B cell (primary cell): Measurements from ENCODE around the gene RASL10A. TPM values are rescaled to one million over a fixed set of nuclear protein-coding genes. Genes with fewer than 3 reads are reported as not detected.

ENCODE experiments used
- ATAC-seq: fragments of 200-7000 bp; cut with Tn5 transposase; one replicate; pipeline ENCODE4 v1.10.0; 2021; ENCODE audit warnings: low read depth, mild to moderate bottlenecking, moderate number of reproducible peaks, moderate library complexity
- CTCF ChIA-PET: fragments of 350-600 bp; sonication (Branson Sonifier 250); formaldehyde crosslinking; loops from one replicate; lab custom pipeline; 2021; ENCODE audit warnings: antibody characterized with exemption, inconsistent platforms; lab: Charles Lee
- POLR2A ChIA-PET: fragments of 350-600 bp; sonication (Branson Sonifier 250); formaldehyde crosslinking; loops from one replicate; lab custom pipeline; 2021; ENCODE audit warnings: antibody characterized with exemption; lab: Charles Lee
- DNase-seq: peaks from one replicate; pipeline ENCODE4 v3.0.0; 2013
- H2AFZ ChIP-seq: 2 replicates; pipeline ENCODE4 v1.6.1; 2012; ENCODE audit warnings: mild to moderate bottlenecking, low read depth, low read length; ENCODE audit not compliant: insufficient read depth, poor library complexity, severe bottlenecking
- H3K27ac ChIP-seq, 2 donors: 1 replicate in 1 of 2; 2 replicates in 1 of 2; pipeline ENCODE4 v1.5.1; 2012 to 2013; ENCODE audit warnings: low read length in 2 of 2, mild to moderate bottlenecking in 2 of 2, moderate library complexity in 1 of 2
- H3K27me3 ChIP-seq, 4 experiments: fragments of 200-600 bp in 1 of 4; sonication (generic) in 1 of 4; replicated peaks in 1 of 4; 1 replicate in 2 of 4; 2 replicates in 2 of 4; pipeline versions ENCODE4 v1.6.1 to v1.7.0; 2013 to 2016; ENCODE audit warnings: low read length in 3 of 4, mild to moderate bottlenecking in 2 of 4, mixed read lengths in 1 of 4, moderate library complexity in 1 of 4; ENCODE audit not compliant: insufficient read depth in 4 of 4, control insufficient read depth in 3 of 4; ENCODE audit errors: control extremely low read depth in 1 of 4
- H3K36me3 ChIP-seq, 2 experiments: replicated peaks in 1 of 2; 1 replicate in 1 of 2; 2 replicates in 1 of 2; pipeline versions ENCODE4 v1.6.1 to v1.7.1; 2013; ENCODE audit warnings: low read length in 1 of 2; ENCODE audit not compliant: insufficient read depth in 2 of 2, control insufficient read depth in 1 of 2; ENCODE audit errors: control extremely low read depth in 1 of 2, extremely low read depth in 1 of 2
- H3K4me1 ChIP-seq, 2 donors: fragments of 200-600 bp in 1 of 2; sonication (generic) in 1 of 2; 1 replicate in 1 of 2; 2 replicates in 1 of 2; pipeline versions ENCODE4 v1.5.1 to v1.6.1; 2013 to 2017; ENCODE audit warnings: low read length in 2 of 2; ENCODE audit not compliant: control insufficient read depth in 2 of 2, insufficient read depth in 2 of 2
- H3K4me2 ChIP-seq: replicated peaks from 2 replicates; pipeline ENCODE3; 2012; ENCODE audit warnings: mild to moderate bottlenecking, low read depth, low read length; ENCODE audit not compliant: poor library complexity, severe bottlenecking
- H3K4me3 ChIP-seq, 5 experiments: fragments of 200-600 bp in 1 of 5; sonication (generic) in 1 of 5; 1 replicate in 3 of 5; 2 replicates in 2 of 5; pipeline versions ENCODE4 v1.5.1 to v1.7.0; 2011 to 2016; ENCODE audit warnings: low read length in 4 of 5, mild to moderate bottlenecking in 4 of 5, low read depth in 2 of 5, control low read depth in 1 of 5, moderate library complexity in 1 of 5; ENCODE audit not compliant: insufficient read depth in 1 of 5; ENCODE audit errors: control extremely low read depth in 1 of 5, extremely low read depth in 1 of 5
- H3K79me2 ChIP-seq: fragments of 200-600 bp; sonication (generic); one replicate; pipeline ENCODE4 v1.6.0; 2016; ENCODE audit warnings: low read length; ENCODE audit not compliant: control insufficient read depth, insufficient read depth
- H3K9ac ChIP-seq: fragments of 200-600 bp; sonication (generic); 2 replicates; pipeline ENCODE4 v1.6.1; 2017; ENCODE audit warnings: mild to moderate bottlenecking, low read length, moderate library complexity
- H3K9me3 ChIP-seq, 3 donors: one replicate each; pipeline versions ENCODE4 v1.6.1 to v1.7.1; 2013; ENCODE audit warnings: low read length in 2 of 3; ENCODE audit not compliant: control insufficient read depth in 2 of 3, insufficient read depth in 1 of 3; ENCODE audit errors: control extremely low read depth in 1 of 3
- H4K20me1 ChIP-seq: 2 replicates; pipeline ENCODE4 v1.6.0; 2012; ENCODE audit warnings: mild to moderate bottlenecking, low read length; ENCODE audit not compliant: insufficient read depth, control insufficient read depth, poor library complexity, severe bottlenecking
- H3K27ac Mint-ChIP-seq: one replicate; pipeline ENCODE4 v1.8.0; 2021; ENCODE audit warnings: mixed read lengths
- H3K27me3 Mint-ChIP-seq: one replicate; pipeline ENCODE4 v1.8.0; 2021; ENCODE audit warnings: mixed read lengths
- H3K4me1 Mint-ChIP-seq: one replicate; pipeline ENCODE4 v1.8.0; 2021; ENCODE audit warnings: mixed read lengths
- H3K4me3 Mint-ChIP-seq: one replicate; pipeline ENCODE4 v1.8.0; 2021; ENCODE audit warnings: mixed read lengths
- H3K9me3 Mint-ChIP-seq: one replicate; pipeline ENCODE4 v1.8.0; 2022; ENCODE audit warnings: mixed read lengths; ENCODE audit not compliant: insufficient read depth
- EZH2 ChIP-seq: IDR thresholded peaks from 2 replicates; pipeline ENCODE4 v1.6.1; 2012; ENCODE audit warnings: borderline replicate concordance, low read depth, mild to moderate bottlenecking, moderate library complexity, low read length; ENCODE audit not compliant: insufficient read depth, poor library complexity, severe bottlenecking
- WGBS: methylation state at CpG from one replicate; pipeline ENCODE4 v1.1.5; 2013; ENCODE audit warnings: missing lambda C conversion rate; ENCODE audit not compliant: insufficient coverage; 5-methylcytosine and 5-hydroxymethylcytosine counted together
- intact Hi-C: fragments of 100-400 bp; cut with micrococcal nuclease; formaldehyde crosslinking; loops from one replicate; pipeline ENCODE4 v1.10.0; 2022
- polyA plus RNA-seq: library from polyadenylated mRNA; depleted of rRNA; stranded (reverse); fragments of >200 nt; gene quantifications from 2 replicates; pipeline ENCODE4 v1.2.3, GENCODE V29; 2012
- total RNA-seq, 2 donors: library from RNA; stranded (reverse); fragments of 120-200 nt in 1 of 2; gene quantifications; 1 replicate in 1 of 2; 2 replicates in 1 of 2; pipeline versions ENCODE4 v1.2.3 to v1.2.4, GENCODE V29; 2013 to 2022
- TF ChIP-seq, protein P1 (sequence below): fragments of 200-600 bp; IDR thresholded peaks from one replicate; pipeline ENCODE4 v1.8.0; 2022; ENCODE audit warnings: antibody characterized with exemption, mild to moderate bottlenecking

RASL10A gene
- total and polyA plus RNA-seq, 2 donors (not counting 1 experiment from before 2014, with no cell fraction given) = 2.8 to 4.7 TPM

DNA sequence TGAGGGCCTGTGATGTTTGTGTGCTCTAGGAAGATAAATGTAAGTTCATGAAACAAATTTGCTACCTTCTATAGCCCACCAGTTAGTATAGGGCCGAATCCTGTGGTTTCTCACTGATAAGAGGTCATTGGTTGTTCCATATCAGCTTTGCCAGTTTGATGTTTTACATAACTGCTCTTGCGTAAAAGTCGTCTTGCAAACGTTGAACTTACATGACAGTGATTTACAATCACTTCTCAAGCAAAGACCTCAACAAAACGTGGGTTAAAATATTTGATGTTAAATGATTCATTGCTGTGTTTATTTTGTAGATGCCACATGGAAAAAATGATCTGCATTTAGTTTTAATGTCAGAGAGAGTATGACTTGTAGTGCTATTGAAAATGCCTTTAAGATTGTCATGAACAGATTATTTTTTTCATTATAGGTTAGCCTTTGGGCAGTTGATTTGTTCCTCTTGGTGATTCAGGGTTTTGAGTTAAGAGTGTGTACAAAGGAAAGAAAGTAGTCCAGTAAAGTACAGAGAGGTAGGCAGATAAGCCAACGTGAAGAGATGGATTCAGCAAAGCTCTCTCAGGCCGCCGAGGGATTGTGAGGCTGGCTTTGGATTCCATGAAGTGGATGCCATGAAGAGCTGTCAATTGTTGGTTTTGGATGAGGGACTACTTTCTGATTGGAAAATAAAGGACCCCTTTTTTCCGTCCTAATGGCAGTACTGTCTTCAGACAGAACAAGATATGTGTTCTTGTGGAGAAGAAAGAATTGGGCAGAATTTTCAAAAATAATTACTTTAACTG, 44.8 kb downstream of the RASL10A start:
- H2AFZ ChIP-seq = no peak overlapping the region
- H3K4me1 ChIP-seq = peaks cover 42 to 47% of the 10 kb centered on the region in 2 donors
- Mint-ChIP-seq H3K9me3 (no peaks in the 10 kb centered on the region), H3K27ac (peak overlapping the region; percentile 66), H3K4me1 (peaks cover 67% of the 10 kb centered on the region), H3K4me3 (peak overlapping the region; percentile 93), H3K27me3 (no peaks in the 10 kb centered on the region)
- no peaks in the 10 kb centered on the region for H3K27me3 ChIP-seq
- peaks cover 63% of the 10 kb centered on the region for H4K20me1 ChIP-seq
- peaks cover 90% of the 10 kb centered on the region for H3K79me2 ChIP-seq
- WGBS = 66% methylated on average over 3 of the region's 9 CpGs
- POLR2A ChIA-PET = no interaction called here
- no peaks in the 10 kb centered on the region for H3K9me3 ChIP-seq
- DNase-seq = no peak
- H3K36me3 ChIP-seq = peaks cover 2 to 40% of the 10 kb centered on the region in 2 experiments
- TF ChIP-seq, protein P1, sequence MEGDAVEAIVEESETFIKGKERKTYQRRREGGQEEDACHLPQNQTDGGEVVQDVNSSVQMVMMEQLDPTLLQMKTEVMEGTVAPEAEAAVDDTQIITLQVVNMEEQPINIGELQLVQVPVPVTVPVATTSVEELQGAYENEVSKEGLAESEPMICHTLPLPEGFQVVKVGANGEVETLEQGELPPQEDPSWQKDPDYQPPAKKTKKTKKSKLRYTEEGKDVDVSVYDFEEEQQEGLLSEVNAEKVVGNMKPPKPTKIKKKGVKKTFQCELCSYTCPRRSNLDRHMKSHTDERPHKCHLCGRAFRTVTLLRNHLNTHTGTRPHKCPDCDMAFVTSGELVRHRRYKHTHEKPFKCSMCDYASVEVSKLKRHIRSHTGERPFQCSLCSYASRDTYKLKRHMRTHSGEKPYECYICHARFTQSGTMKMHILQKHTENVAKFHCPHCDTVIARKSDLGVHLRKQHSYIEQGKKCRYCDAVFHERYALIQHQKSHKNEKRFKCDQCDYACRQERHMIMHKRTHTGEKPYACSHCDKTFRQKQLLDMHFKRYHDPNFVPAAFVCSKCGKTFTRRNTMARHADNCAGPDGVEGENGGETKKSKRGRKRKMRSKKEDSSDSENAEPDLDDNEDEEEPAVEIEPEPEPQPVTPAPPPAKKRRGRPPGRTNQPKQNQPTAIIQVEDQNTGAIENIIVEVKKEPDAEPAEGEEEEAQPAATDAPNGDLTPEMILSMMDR = no peak
- TF ChIP-seq EZH2 = no peak
- intact Hi-C loops = no loop called here
- peak overlapping the region; percentile 94 for H3K4me2 ChIP-seq
- peak overlapping the region; percentile 96 for H3K9ac ChIP-seq
- peak overlapping the region in 4 of 5 experiments; percentile 72 to 96 (median 87) for H3K4me3 ChIP-seq
- CTCF ChIA-PET = interaction anchor here (1.2 kb wide), 1 partner anchor 25 kb away, joined by 3 read pairs; no protein-coding TSS in a partner anchor
- peak overlapping the region in 1 of 2 donors; percentile 45 for H3K27ac ChIP-seq
- no peak for ATAC-seq
